PC-9 (cell line): Measurements from ENCODE around the gene SULT1C3. TPM values are rescaled to one million over a fixed set of nuclear protein-coding genes. Genes with fewer than 3 reads are reported as not detected.
"Not testable (repeated sequence)": the region's sequence is repeated elsewhere in the genome, so short reads cannot be mapped to it uniquely, and the experiment has no call there.

Experiments used
- BruUV-seq: library from RNA; stranded (reverse); fragments of 400-500 nt; replicated peaks from 2 replicates; lab custom pipeline; 2021; lab: Mats Ljungman, UMichigan
- CTCF ChIA-PET: fragments of 300-600 bp; sonication (Branson Sonifier 250); formaldehyde crosslinking; loops from one replicate; lab custom pipeline; 2022; ENCODE audit warnings: antibody characterized with exemption; lab: Charles Lee
- POLR2A ChIA-PET: fragments of 300-600 bp; sonication (Branson Sonifier 250); formaldehyde crosslinking; loops from one replicate; lab custom pipeline; 2022; ENCODE audit warnings: antibody characterized with exemption; ENCODE audit not compliant: unreplicated experiment; lab: Charles Lee
- DNase-seq, 2 experiments: peaks; one replicate each; pipeline versions ENCODE4 v3.0.0 to v3.0.0-alpha.2; 2015 to 2022; ENCODE audit warnings: mixed read lengths in 1 of 2
- H2AFZ ChIP-seq: fragments of 200-600 bp; sonication (generic); 2 replicates; pipeline ENCODE4 v1.8.1; 2017; ENCODE audit warnings: antibody characterized with exemption
- H3F3A ChIP-seq: fragments of 200-600 bp; sonication (generic); 2 replicates; pipeline ENCODE4 v1.8.1; 2017; ENCODE audit warnings: antibody characterized with exemption, mild to moderate bottlenecking, low read depth; ENCODE audit not compliant: insufficient read depth
- H3K27ac ChIP-seq: fragments of 200-600 bp; sonication (generic); 2 replicates; pipeline ENCODE4 v1.6.1; 2016; ENCODE audit warnings: mixed run types
- H3K27me3 ChIP-seq: fragments of 200-600 bp; sonication (generic); 2 replicates; pipeline ENCODE4 v1.6.1; 2016; ENCODE audit warnings: low read depth, mixed run types; ENCODE audit not compliant: insufficient read depth
- H3K36me3 ChIP-seq: fragments of 200-600 bp; sonication (generic); 2 replicates; pipeline ENCODE4 v1.6.1; 2016; ENCODE audit warnings: low read depth, mixed run types
- H3K4me1 ChIP-seq: fragments of 200-600 bp; sonication (generic); replicated peaks from 2 replicates; pipeline ENCODE4 v1.6.1; 2016; ENCODE audit warnings: mixed run types; ENCODE audit not compliant: insufficient read depth
- H3K4me2 ChIP-seq: fragments of 200-600 bp; sonication (generic); 2 replicates; pipeline ENCODE4 v1.6.1; 2017; ENCODE audit warnings: mixed run types
- H3K4me3 ChIP-seq: fragments of 200-600 bp; sonication (generic); 2 replicates; pipeline ENCODE4 v1.6.1; 2016; ENCODE audit warnings: mixed run types
- H3K79me2 ChIP-seq: fragments of 200-600 bp; sonication (generic); 2 replicates; pipeline ENCODE4 v1.6.1; 2017; ENCODE audit warnings: low read depth, mixed run types
- H3K9me2 ChIP-seq: fragments of 200-600 bp; sonication (generic); 2 replicates; pipeline ENCODE4 v1.8.1; 2017; ENCODE audit warnings: mild to moderate bottlenecking; ENCODE audit not compliant: insufficient read depth
- H3K9me3 ChIP-seq: fragments of 200-600 bp; sonication (generic); 2 replicates; pipeline ENCODE4 v1.8.1; 2016; ENCODE audit warnings: low read depth; ENCODE audit not compliant: insufficient read depth
- H4K20me1 ChIP-seq: fragments of 200-600 bp; sonication (generic); 2 replicates; pipeline ENCODE4 v1.8.1; 2017; ENCODE audit not compliant: insufficient read depth
- EZH2 ChIP-seq: fragments of 200-600 bp; sonication (generic); IDR thresholded peaks from 2 replicates; pipeline ENCODE4 v1.8.0; 2017; ENCODE audit warnings: antibody characterized with exemption, low read depth
- intact Hi-C: fragments of 100-400 bp; cut with micrococcal nuclease; formaldehyde crosslinking; loops from one replicate; pipeline ENCODE4 v1.10.0; 2022; ENCODE audit not compliant: unreplicated experiment
- total RNA-seq: library from RNA; stranded (reverse); gene quantifications from 2 replicates; pipeline ENCODE4 v1.2.3, GENCODE V29; 2021
- TF ChIP-seq, protein P1 (sequence below): fragments of 200-600 bp; sonication (generic); conservative IDR thresholded peaks from 2 replicates; pipeline ENCODE4 v1.6.1; 2017; ENCODE audit warnings: mixed run types, antibody characterized with exemption, mild to moderate bottlenecking, moderate library complexity

Gene SULT1C3
- total RNA-seq, 1 experiment from 2014 or later = not detected

DNA sequence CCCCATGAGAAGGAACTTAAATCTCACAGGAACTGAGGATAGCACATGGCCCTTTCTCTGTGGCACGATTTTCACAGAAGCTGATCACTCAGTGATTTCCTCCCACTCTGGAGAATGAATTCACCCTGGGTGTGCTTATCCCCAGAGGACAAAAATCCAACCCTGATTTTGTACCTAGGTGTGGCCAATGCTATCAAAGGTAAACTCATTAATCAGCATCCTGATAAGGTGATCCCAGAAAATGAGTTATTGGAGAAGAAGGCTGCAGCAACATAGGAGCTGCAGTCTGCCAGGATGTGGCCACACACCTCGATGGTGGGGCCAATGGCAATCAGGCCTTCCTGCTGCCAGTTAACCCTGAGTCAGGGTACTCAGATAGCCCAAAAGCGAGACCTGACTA is 40.7 kb downstream of the SULT1C3 start:
- intact Hi-C loops = no loop called here
- no peak overlapping the region for H3K4me3 ChIP-seq
- no peak overlapping the region for H2AFZ ChIP-seq
- H4K20me1 ChIP-seq = no peaks in the 10 kb centered on the region
- H3K27ac ChIP-seq = no peak overlapping the region
- H3K9me3 ChIP-seq = no peaks in the 10 kb centered on the region
- POLR2A ChIA-PET = interaction anchor here (0.6 kb wide), 1 partner anchor 8 kb away, joined by 3 read pairs; no protein-coding TSS in a partner anchor
- no peak for DNase-seq
- no peaks in the 10 kb centered on the region for H3K36me3 ChIP-seq
- H3K4me1 ChIP-seq = no peaks in the 10 kb centered on the region
- H3K79me2 ChIP-seq = no peaks in the 10 kb centered on the region
- no peaks in the 10 kb centered on the region for H3F3A ChIP-seq
- CTCF ChIA-PET = no interaction called here
- H3K9me2 ChIP-seq = no peaks in the 10 kb centered on the region
- no peaks in the 10 kb centered on the region for H3K27me3 ChIP-seq
- no peak for TF ChIP-seq EZH2
- TF ChIP-seq, protein P1, sequence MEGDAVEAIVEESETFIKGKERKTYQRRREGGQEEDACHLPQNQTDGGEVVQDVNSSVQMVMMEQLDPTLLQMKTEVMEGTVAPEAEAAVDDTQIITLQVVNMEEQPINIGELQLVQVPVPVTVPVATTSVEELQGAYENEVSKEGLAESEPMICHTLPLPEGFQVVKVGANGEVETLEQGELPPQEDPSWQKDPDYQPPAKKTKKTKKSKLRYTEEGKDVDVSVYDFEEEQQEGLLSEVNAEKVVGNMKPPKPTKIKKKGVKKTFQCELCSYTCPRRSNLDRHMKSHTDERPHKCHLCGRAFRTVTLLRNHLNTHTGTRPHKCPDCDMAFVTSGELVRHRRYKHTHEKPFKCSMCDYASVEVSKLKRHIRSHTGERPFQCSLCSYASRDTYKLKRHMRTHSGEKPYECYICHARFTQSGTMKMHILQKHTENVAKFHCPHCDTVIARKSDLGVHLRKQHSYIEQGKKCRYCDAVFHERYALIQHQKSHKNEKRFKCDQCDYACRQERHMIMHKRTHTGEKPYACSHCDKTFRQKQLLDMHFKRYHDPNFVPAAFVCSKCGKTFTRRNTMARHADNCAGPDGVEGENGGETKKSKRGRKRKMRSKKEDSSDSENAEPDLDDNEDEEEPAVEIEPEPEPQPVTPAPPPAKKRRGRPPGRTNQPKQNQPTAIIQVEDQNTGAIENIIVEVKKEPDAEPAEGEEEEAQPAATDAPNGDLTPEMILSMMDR = no peak
- no peak overlapping the region for H3K4me2 ChIP-seq
- BruUV-seq = no TSS peak

DNA sequence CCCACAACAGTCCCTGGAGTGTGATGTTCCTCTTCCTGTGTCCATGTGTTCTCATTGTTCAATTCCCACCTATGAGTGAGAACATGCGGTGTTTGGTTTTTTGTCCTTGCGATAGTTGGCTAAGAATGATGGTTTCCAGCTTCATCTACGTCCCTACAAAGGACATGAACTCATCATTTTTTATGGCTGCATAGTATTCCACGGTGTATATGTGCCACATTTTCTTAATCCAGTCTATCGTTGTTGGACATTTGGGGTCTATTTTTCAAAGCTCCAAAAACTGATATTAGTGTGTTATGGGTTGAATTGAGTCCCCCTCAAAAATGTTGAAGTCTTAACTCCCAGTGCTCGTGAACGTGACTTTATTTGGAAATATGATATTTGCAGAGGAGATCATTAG is 44.8 kb downstream of the SULT1C3 start:
- H3K27me3 ChIP-seq, H3K9me3 ChIP-seq, H3K4me3 ChIP-seq, intact Hi-C loops, H3K4me2 ChIP-seq, BruUV-seq, H3K36me3 ChIP-seq, CTCF ChIA-PET, H3K27ac ChIP-seq, H4K20me1 ChIP-seq, DNase-seq, H3K9me2 ChIP-seq, H3K79me2 ChIP-seq, H3F3A ChIP-seq, H2AFZ ChIP-seq, POLR2A ChIA-PET: not testable (repeated sequence)
- H3K4me1 ChIP-seq = peaks cover 16% of the 10 kb centered on the region

DNA sequence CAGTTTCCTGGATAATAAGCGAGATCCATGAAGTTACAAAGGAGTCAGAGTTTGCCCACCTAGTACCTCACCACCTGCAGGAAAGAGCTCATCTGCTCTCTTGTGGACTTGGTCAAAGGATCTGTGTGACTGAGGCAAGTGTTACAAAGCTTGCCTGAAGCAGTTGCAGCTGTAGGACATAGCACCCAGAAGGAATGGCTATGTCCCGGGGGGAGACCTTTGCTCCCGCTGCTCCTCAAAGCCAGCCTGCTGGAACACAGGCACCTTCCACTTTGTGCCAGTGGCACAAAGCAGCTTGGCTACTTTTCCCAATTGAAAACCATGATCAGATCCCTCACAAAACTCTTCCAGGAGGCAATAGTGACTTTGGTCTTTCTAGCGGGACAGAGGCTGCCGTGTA is 45.8 kb downstream of the SULT1C3 start:
- Histone ChIP-seq H3K27me3 (no peaks in the 10 kb centered on the region), H3K79me2 (no peaks in the 10 kb centered on the region)

More for the DNA sequence above, 45.8 kb downstream of the SULT1C3 start:
- H3K9me3 ChIP-seq = no peaks in the 10 kb centered on the region
- POLR2A ChIA-PET = no interaction called here
- no peak overlapping the region for H3K4me3 ChIP-seq
- TF ChIP-seq, protein P1 = no peak
- no peak for TF ChIP-seq EZH2
- intact Hi-C loops = no loop called here
- peaks cover 16% of the 10 kb centered on the region for H3K4me1 ChIP-seq
- no peak overlapping the region for H3K4me2 ChIP-seq
- no peaks in the 10 kb centered on the region for H3K9me2 ChIP-seq
- H3F3A ChIP-seq = no peaks in the 10 kb centered on the region
- BruUV-seq = no TSS peak
- no peak for DNase-seq
- no peaks in the 10 kb centered on the region for H4K20me1 ChIP-seq
- H3K27ac ChIP-seq = no peak overlapping the region
- H2AFZ ChIP-seq = no peak overlapping the region
- H3K36me3 ChIP-seq = no peaks in the 10 kb centered on the region
- CTCF ChIA-PET = no interaction called here
